ENCODE measurements around the gene EXOG.

EXOG gene

DNA sequence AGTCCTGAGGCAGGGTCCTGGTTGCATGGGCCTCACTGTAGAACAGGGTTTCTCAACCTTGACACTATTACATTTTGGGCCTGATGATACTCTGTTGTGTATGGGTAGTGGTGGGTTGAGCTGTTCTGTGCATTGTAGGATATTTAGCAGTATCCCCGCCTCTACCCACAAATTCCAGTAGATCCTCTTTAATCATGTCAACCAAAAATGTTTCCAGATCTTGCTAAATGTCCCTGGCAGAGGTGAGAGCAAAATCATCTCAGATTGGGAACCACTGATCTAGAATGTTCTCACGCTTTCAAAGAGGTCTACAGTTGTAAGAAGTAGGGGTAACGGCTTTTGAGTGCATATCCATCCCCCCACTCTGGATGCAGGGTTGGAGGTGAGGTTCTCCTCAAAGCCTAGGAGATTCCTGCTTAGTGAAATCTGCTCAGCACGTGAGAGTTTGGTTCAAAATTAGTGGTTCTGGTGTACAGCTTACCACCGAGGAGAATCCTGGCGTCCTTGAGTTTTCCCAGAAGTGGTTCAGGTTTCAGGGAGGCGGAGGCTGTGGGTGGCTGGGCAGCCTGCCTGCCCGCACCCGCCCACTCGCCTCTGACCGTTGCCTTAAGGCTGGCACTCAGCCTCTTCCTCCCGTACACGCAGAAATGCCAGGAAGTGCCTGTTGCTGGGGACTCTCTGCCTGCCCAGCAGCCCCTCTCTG lies 37.2 kb upstream of the EXOG start:
- H3K27me3 ChIP-seq (ENCODE audit: insufficient read depth, low read length) = no peaks in the 10 kb centered on the region
- H3K36me3 ChIP-seq (ENCODE audit: insufficient read depth, low read length) = no peaks in the 10 kb centered on the region
- H3F3A ChIP-seq (ENCODE audit: insufficient read depth, low read length) = no peaks in the 10 kb centered on the region
- no peak overlapping the region for H2AFZ ChIP-seq (ENCODE audit: low read length)
- no peak overlapping the region for H3K4me3 ChIP-seq (ENCODE audit: low read depth, low read length, poor library complexity, severe bottlenecking)
- H3K9me2 ChIP-seq (ENCODE audit: low read depth, low read length) = no peaks in the 10 kb centered on the region
- peaks cover 7% of the 10 kb centered on the region for H3K4me1 ChIP-seq (ENCODE audit: insufficient read depth, low read length, severe bottlenecking)
- no peaks in the 10 kb centered on the region for H3K9me3 ChIP-seq (ENCODE audit: low read length)
- H4K20me1 ChIP-seq (ENCODE audit: insufficient read depth, low read length) = no peaks in the 10 kb centered on the region
- no peak overlapping the region for H3K4me2 ChIP-seq (ENCODE audit: low read length)
- H3K27ac ChIP-seq (ENCODE audit: low read depth, low read length, poor library complexity, severe bottlenecking) = no peak overlapping the region
- H3K79me2 ChIP-seq (ENCODE audit: insufficient read depth, low read length) = no peaks in the 10 kb centered on the region
- TF ChIP-seq, protein P1, sequence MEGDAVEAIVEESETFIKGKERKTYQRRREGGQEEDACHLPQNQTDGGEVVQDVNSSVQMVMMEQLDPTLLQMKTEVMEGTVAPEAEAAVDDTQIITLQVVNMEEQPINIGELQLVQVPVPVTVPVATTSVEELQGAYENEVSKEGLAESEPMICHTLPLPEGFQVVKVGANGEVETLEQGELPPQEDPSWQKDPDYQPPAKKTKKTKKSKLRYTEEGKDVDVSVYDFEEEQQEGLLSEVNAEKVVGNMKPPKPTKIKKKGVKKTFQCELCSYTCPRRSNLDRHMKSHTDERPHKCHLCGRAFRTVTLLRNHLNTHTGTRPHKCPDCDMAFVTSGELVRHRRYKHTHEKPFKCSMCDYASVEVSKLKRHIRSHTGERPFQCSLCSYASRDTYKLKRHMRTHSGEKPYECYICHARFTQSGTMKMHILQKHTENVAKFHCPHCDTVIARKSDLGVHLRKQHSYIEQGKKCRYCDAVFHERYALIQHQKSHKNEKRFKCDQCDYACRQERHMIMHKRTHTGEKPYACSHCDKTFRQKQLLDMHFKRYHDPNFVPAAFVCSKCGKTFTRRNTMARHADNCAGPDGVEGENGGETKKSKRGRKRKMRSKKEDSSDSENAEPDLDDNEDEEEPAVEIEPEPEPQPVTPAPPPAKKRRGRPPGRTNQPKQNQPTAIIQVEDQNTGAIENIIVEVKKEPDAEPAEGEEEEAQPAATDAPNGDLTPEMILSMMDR (IDR thresholded peaks at IDR 0.05; ENCODE audit: low read length) = no peak
- no peak for TF ChIP-seq EZH2 (IDR thresholded peaks at IDR 0.05; ENCODE audit: borderline replicate concordance, low read length)
- no peak overlapping the region for H3K9ac ChIP-seq (ENCODE audit: low read length)

DNA sequence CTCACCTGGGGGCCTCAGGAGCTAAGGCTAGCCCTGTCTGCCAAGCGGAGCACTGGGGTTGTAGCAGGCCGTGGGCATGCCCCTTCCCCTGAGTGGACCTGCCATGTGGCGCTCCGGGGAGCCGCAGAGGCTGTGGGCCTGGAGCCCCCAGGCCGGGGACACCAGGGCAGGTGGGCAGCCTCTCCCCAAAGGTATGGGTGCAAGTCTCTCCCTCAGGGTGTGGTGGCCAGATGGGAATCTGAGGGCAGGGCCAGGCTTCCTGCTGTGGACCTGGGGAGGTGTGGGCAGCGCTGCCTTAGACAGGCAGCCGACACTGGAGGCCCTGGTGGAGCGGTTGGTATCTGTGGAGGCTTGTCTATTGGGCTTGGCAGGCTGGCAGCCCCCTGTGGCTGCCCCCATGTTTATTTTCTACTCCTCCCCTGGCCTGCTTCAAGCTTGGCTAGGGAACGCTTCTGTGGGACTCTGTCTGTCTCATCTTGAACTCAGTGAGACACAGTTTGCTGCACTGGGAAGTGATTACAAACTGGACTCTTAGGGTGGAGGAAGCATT lies 36.6 kb upstream of the EXOG start:
- Histone ChIP-seq H3K36me3 (ENCODE audit: insufficient read depth, low read length) (no peaks in the 10 kb centered on the region), H4K20me1 (ENCODE audit: insufficient read depth, low read length) (no peaks in the 10 kb centered on the region), H3K4me3 (ENCODE audit: low read depth, low read length, poor library complexity, severe bottlenecking) (no peak overlapping the region), H2AFZ (ENCODE audit: low read length) (no peak overlapping the region), H3K79me2 (ENCODE audit: insufficient read depth, low read length) (no peaks in the 10 kb centered on the region), H3K27ac (ENCODE audit: low read depth, low read length, poor library complexity, severe bottlenecking) (no peak overlapping the region), H3K4me1 (ENCODE audit: insufficient read depth, low read length, severe bottlenecking) (peaks cover 7% of the 10 kb centered on the region), H3K27me3 (ENCODE audit: insufficient read depth, low read length) (no peaks in the 10 kb centered on the region), H3K9ac (ENCODE audit: low read length) (no peak overlapping the region), H3K9me3 (ENCODE audit: low read length) (no peaks in the 10 kb centered on the region), H3F3A (ENCODE audit: insufficient read depth, low read length) (no peaks in the 10 kb centered on the region), H3K4me2 (ENCODE audit: low read length) (no peak overlapping the region), H3K9me2 (ENCODE audit: low read depth, low read length) (no peaks in the 10 kb centered on the region)
- TF ChIP-seq EZH2 (IDR thresholded peaks at IDR 0.05; ENCODE audit: borderline replicate concordance, low read length) = no peak
- TF ChIP-seq, protein P1 (IDR thresholded peaks at IDR 0.05; ENCODE audit: low read length) = no peak

DNA sequence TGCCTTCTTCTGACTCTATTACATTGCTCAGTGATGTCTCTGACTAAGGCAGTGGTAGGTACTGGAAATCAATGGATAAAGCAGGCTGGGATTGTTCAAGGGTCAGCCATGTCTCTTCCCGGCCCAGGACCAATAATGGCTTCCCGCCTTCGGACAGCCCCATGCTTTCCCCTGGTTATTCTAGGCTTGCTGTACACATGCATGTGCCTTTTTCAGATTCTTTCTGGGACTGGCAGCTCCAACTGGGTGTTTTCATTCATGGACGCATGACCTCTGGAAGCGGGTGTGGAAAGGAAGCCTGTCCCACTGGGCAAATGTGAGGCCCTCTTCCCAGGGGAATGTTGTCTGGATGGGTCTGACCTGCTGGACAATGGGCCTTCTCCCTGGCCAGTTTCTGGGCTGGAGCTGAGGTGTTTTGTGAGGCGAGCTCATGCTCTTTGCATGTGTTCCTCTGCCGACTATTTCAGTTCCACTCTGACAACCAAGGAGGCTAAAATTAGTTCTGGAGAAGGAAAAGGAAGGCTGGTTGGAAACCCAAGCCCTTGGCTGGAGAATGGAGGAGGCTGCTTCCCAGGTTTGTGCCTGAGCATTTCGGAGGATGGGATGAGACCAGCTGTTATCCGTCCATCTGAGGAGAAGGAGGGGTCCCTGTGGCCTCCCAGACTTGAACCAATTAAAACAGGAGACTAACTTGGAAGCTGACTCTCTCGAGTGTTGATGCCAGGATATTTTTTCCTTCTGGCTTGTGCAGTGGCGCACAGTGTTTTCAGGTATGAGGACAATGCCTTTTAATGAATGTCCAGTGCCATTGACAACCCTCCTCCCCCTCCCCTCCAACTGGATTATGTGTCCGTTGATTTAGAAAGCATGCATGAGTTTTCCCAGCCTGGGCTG lies 35.5 kb upstream of the EXOG start:
- H3K4me2 ChIP-seq (ENCODE audit: low read length) = no peak overlapping the region
- H3K27me3 ChIP-seq (ENCODE audit: insufficient read depth, low read length) = no peaks in the 10 kb centered on the region
- H3K4me1 ChIP-seq (ENCODE audit: insufficient read depth, low read length, severe bottlenecking) = no peaks in the 10 kb centered on the region
- TF ChIP-seq EZH2 (IDR thresholded peaks at IDR 0.05; ENCODE audit: borderline replicate concordance, low read length) = no peak
- TF ChIP-seq, protein P1 (IDR thresholded peaks at IDR 0.05; ENCODE audit: low read length) = no peak
- no peak overlapping the region for H3K9ac ChIP-seq (ENCODE audit: low read length)
- no peaks in the 10 kb centered on the region for H4K20me1 ChIP-seq (ENCODE audit: insufficient read depth, low read length)
- no peak overlapping the region for H3K4me3 ChIP-seq (ENCODE audit: low read depth, low read length, poor library complexity, severe bottlenecking)
- no peaks in the 10 kb centered on the region for H3K9me3 ChIP-seq (ENCODE audit: low read length)
- no peak overlapping the region for H2AFZ ChIP-seq (ENCODE audit: low read length)
- H3K27ac ChIP-seq (ENCODE audit: low read depth, low read length, poor library complexity, severe bottlenecking) = no peak overlapping the region
- H3F3A ChIP-seq (ENCODE audit: insufficient read depth, low read length) = no peaks in the 10 kb centered on the region
- H3K36me3 ChIP-seq (ENCODE audit: insufficient read depth, low read length) = no peaks in the 10 kb centered on the region
- H3K9me2 ChIP-seq (ENCODE audit: low read depth, low read length) = no peaks in the 10 kb centered on the region
- H3K79me2 ChIP-seq (ENCODE audit: insufficient read depth, low read length) = no peaks in the 10 kb centered on the region

All from OCI-LY1 (cell line).